DND-41 (cell line): ENCODE results near the gene ESR1.
"Not testable (repeated sequence)": the region's sequence is repeated elsewhere in the genome, so short reads cannot be mapped to it uniquely, and the experiment has no call there.

ENCODE experiments used
- ATAC-seq: fragments of 200-7000 bp; cut with Tn5 transposase; 3 replicates; pipeline ENCODE4 v1.9.1; 2021; ENCODE audit warnings: low read depth; ENCODE audit not compliant: insufficient read depth
- DNase-seq: peaks from one replicate; pipeline ENCODE4 v3.0.0-alpha.2; 2020
- H2AFZ ChIP-seq: 2 replicates; pipeline ENCODE4 v1.6.0; 2012; ENCODE audit warnings: low read depth, low read length
- H3K27ac ChIP-seq: 2 replicates; pipeline ENCODE4 v1.5.1; 2012; ENCODE audit warnings: low read length, inconsistent platforms
- H3K27me3 ChIP-seq: fragments of 200-600 bp; sonication (generic); 2 replicates; pipeline ENCODE4 v1.6.0; 2012; ENCODE audit warnings: low read length, mild to moderate bottlenecking, inconsistent platforms; ENCODE audit not compliant: insufficient read depth, poor library complexity
- H3K36me3 ChIP-seq: 2 replicates; pipeline ENCODE4 v1.5.1; 2012; ENCODE audit warnings: low read length, inconsistent platforms; ENCODE audit not compliant: insufficient read depth
- H3K4me1 ChIP-seq: 2 replicates; pipeline ENCODE4 v1.5.1; 2012; ENCODE audit warnings: mild to moderate bottlenecking, low read length; ENCODE audit not compliant: insufficient read depth
- H3K4me2 ChIP-seq: 2 replicates; pipeline ENCODE4 v1.6.0; 2012; ENCODE audit warnings: mild to moderate bottlenecking, moderate library complexity, low read length, inconsistent platforms; ENCODE audit not compliant: insufficient read depth
- H3K4me3 ChIP-seq, 2 experiments: fragments of 200-600 bp in 1 of 2; shearing (Covaris generic) in 1 of 2; 2 replicates each; pipeline ENCODE4 v1.5.1; 2012 to 2016; ENCODE audit warnings: inconsistent platforms in 2 of 2, low read length in 2 of 2, mild to moderate bottlenecking in 2 of 2, low read depth in 1 of 2, moderate library complexity in 1 of 2
- H3K79me2 ChIP-seq: 2 replicates; pipeline ENCODE4 v1.6.0; 2012; ENCODE audit warnings: low read length, inconsistent platforms; ENCODE audit not compliant: insufficient read depth
- H3K9ac ChIP-seq: 2 replicates; pipeline ENCODE4 v1.6.0; 2012; ENCODE audit warnings: low read depth, mild to moderate bottlenecking, inconsistent platforms, low read length, moderate library complexity
- H3K9me3 ChIP-seq: 2 replicates; pipeline ENCODE4 v1.5.1; 2012; ENCODE audit warnings: low read length, moderate library complexity, mild to moderate bottlenecking, inconsistent platforms; ENCODE audit not compliant: insufficient read depth, severe bottlenecking
- H4K20me1 ChIP-seq: 2 replicates; pipeline ENCODE4 v1.6.0; 2012; ENCODE audit warnings: low read length; ENCODE audit not compliant: insufficient read depth
- EZH2 ChIP-seq: IDR thresholded peaks from 3 replicates; pipeline ENCODE4 v1.6.1; 2012; ENCODE audit warnings: borderline replicate concordance, low read depth, mild to moderate bottlenecking, moderate library complexity, low read length, inconsistent platforms; ENCODE audit not compliant: severe bottlenecking
- TF ChIP-seq, protein P1 (sequence below): IDR thresholded peaks from 2 replicates; pipeline ENCODE4 v1.5.1; 2012; ENCODE audit warnings: borderline replicate concordance, low read length, moderate library complexity, mild to moderate bottlenecking; ENCODE audit not compliant: poor library complexity, severe bottlenecking; ENCODE audit errors: extremely low read depth

ESR1 gene

DNA sequence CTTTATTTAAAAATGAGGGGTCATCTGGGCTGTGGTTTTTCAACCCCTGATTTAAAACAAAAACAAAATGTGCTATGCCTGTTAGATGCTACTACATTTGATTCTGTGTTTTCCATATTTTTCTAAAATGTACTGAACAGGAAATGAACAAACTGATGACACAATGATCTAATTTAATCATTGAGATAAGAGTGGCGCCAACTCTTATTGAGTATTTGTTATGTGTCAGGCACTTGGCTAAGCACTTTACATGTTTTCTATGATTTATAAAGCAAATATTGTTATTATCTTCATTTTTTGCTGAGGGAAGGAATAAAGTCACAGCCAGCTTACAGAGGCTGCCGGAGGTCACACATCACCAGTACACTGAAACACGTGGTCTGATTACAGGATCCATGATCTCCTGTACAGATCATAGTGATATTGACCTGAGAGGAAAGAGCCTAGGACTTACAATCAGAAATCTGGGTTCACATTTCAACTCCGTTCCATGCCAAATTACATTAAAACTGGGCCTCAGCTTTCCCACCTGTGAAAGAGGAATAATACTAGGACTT lies 166.7 kb downstream of the ESR1 start:
- Histone ChIP-seq H3K36me3 (no peaks in the 10 kb centered on the region), H3K4me2 (no peak overlapping the region), H2AFZ (no peak overlapping the region), H4K20me1 (no peaks in the 10 kb centered on the region), H3K4me3 (no peak overlapping the region), H3K4me1 (no peaks in the 10 kb centered on the region), H3K27me3 (peaks cover 4% of the 10 kb centered on the region), H3K79me2 (no peaks in the 10 kb centered on the region), H3K9me3 (no peaks in the 10 kb centered on the region), H3K9ac (no peak overlapping the region), H3K27ac (no peak overlapping the region)
- TF ChIP-seq, protein P1, sequence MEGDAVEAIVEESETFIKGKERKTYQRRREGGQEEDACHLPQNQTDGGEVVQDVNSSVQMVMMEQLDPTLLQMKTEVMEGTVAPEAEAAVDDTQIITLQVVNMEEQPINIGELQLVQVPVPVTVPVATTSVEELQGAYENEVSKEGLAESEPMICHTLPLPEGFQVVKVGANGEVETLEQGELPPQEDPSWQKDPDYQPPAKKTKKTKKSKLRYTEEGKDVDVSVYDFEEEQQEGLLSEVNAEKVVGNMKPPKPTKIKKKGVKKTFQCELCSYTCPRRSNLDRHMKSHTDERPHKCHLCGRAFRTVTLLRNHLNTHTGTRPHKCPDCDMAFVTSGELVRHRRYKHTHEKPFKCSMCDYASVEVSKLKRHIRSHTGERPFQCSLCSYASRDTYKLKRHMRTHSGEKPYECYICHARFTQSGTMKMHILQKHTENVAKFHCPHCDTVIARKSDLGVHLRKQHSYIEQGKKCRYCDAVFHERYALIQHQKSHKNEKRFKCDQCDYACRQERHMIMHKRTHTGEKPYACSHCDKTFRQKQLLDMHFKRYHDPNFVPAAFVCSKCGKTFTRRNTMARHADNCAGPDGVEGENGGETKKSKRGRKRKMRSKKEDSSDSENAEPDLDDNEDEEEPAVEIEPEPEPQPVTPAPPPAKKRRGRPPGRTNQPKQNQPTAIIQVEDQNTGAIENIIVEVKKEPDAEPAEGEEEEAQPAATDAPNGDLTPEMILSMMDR: no peak
- TF ChIP-seq EZH2: no peak
- ATAC-seq: no peak
- no peak for DNase-seq

DNA sequence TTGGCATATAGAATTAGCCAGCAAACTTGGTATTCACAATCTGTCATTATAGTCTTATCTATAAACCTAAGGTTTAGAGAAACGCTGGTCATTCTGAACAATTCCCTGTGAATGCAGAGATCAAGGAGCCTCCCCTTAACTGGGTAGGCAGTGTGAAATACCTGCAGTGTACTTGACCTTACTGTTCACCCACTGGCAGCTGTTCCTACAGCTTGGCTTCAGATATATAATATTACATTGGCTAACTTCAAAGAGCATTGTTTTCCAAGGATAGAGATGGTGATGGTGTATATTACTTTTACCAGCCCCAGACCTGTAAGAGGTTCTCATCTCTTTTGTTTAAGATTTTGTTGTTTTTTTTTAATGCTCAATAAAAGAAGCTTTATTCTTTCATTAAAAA lies 168.3 kb downstream of the ESR1 start:
- ATAC-seq (no peak), DNase-seq (no peak)
- H3K36me3 ChIP-seq: no peaks in the 10 kb centered on the region
- no peak overlapping the region for H3K9ac ChIP-seq
- no peaks in the 10 kb centered on the region for H4K20me1 ChIP-seq
- no peak overlapping the region for H2AFZ ChIP-seq
- no peaks in the 10 kb centered on the region for H3K4me1 ChIP-seq
- no peak overlapping the region for H3K4me2 ChIP-seq
- no peak overlapping the region for H3K27ac ChIP-seq
- no peaks in the 10 kb centered on the region for H3K27me3 ChIP-seq
- TF ChIP-seq, protein P1: no peak
- TF ChIP-seq EZH2: no peak
- H3K79me2 ChIP-seq: no peaks in the 10 kb centered on the region
- no peaks in the 10 kb centered on the region for H3K9me3 ChIP-seq
- H3K4me3 ChIP-seq: no peak overlapping the region

DNA sequence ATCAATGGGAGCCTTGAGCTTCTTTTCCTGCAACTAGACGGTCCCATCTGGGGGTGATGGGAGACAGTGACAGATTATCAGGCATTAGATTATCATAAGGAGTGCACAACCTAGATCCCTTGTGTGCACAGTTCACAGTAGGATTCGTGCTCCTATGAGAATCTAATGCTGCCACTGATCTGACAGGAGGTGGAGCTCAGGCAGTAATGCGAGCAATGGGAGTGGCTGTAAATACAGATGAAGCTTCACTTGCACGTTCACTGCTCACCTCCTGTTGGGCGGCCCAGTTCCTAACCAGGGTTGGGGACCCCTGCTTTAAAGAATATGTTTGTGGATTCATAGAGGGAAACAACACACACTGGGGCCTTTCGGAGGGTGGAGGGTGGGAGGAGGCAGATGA lies 180.7 kb downstream of the ESR1 start:
- ATAC-seq, H3K9ac ChIP-seq, H2AFZ ChIP-seq, H3K36me3 ChIP-seq, DNase-seq, H3K27me3 ChIP-seq, H3K4me1 ChIP-seq, H3K27ac ChIP-seq, H3K9me3 ChIP-seq, H4K20me1 ChIP-seq, H3K4me3 ChIP-seq, H3K79me2 ChIP-seq, H3K4me2 ChIP-seq: not testable (repeated sequence)

DNA sequence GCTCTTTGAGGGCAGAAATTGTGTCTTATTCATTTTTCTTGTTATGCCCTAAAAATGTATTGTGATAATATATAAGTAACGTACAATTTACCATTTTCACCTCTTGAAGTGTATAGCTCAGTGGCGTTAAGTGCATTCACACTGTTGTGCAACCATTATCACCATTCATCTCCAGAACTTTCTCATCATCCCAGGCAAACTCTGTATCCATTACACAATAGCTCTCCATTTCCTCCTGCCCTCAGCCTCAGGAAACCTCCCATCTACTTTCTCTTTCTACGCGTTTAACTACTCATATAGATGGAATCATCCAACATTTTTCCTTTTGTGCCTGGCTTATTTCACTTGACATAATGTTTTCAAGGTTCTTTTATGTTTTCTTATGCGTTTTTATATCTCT lies 184.6 kb downstream of the ESR1 start:
- no peak for DNase-seq
- TF ChIP-seq EZH2: no peak
- TF ChIP-seq, protein P1: no peak
- no peak overlapping the region for H3K4me2 ChIP-seq
- H3K4me3 ChIP-seq: no peak overlapping the region
- H3K9ac ChIP-seq: no peak overlapping the region
- H3K36me3 ChIP-seq: no peaks in the 10 kb centered on the region
- H3K4me1 ChIP-seq: no peaks in the 10 kb centered on the region
- no peak overlapping the region for H2AFZ ChIP-seq
- peaks cover 4% of the 10 kb centered on the region for H3K27me3 ChIP-seq
- H3K9me3 ChIP-seq: no peaks in the 10 kb centered on the region
- ATAC-seq: no peak
- no peak overlapping the region for H3K27ac ChIP-seq
- H4K20me1 ChIP-seq: no peaks in the 10 kb centered on the region
- no peaks in the 10 kb centered on the region for H3K79me2 ChIP-seq
